ENCODE data around the gene SLC22A23. TPM values are rescaled to one million over a fixed set of nuclear protein-coding genes. Genes with fewer than 3 reads are reported as not detected.

Gene SLC22A23
- total RNA-seq, 1 experiment from 2014 or later, result 5.7 TPM

DNA sequence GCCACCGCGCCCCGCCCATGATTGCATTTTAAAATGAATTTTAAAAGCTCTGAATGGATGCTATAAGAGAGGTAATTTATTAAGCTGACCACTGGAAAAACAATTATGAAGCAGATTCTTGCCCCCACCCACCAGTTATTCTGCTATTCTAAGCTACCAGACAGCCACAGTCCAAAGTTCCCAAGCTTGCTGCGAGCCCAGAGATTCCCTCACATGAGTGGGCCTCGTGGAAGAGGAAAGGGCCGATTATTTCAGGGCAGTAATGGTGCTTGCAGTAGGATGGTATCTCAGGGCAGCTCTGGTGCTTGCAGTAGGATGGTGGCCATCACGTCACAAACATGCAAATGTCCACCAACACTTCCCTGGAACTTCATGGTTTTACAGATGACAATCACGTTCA, 56.7 kb downstream of the SLC22A23 start:
- BruUV-seq (replicated peaks), result no TSS peak
- no peak overlapping the region for H2AFZ ChIP-seq (ENCODE audit: low read length)
- no peaks in the 10 kb centered on the region for H4K20me1 ChIP-seq (ENCODE audit: low read length)
- H3K36me3 ChIP-seq (ENCODE audit: low read depth, low read length), result no peaks in the 10 kb centered on the region
- no peaks in the 10 kb centered on the region for H3F3A ChIP-seq (ENCODE audit: low read length, unreplicated experiment)
- intact Hi-C loops (cut with micrococcal nuclease), result no loop called here
- no peak overlapping the region for H3K27ac ChIP-seq (ENCODE audit: low read length)
- CTCF ChIA-PET, result no interaction called here
- POLR2A ChIA-PET (ENCODE audit: unreplicated experiment), result interaction anchor here (0.7 kb wide), 1 partner anchor 411 kb away, joined by 3 read pairs; no protein-coding TSS in a partner anchor
- no peaks in the 10 kb centered on the region for H3K79me2 ChIP-seq (ENCODE audit: low read length)
- ATAC-seq (no peak), DNase-seq (no peak)
- H3K4me2 ChIP-seq (ENCODE audit: low read length), result no peak overlapping the region
- no peaks in the 10 kb centered on the region for H3K27me3 ChIP-seq (ENCODE audit: low read length)
- no peak overlapping the region for H3K4me3 ChIP-seq (ENCODE audit: low read length)
- TF ChIP-seq CTCF (conservative IDR thresholded peaks at IDR 0.05; ENCODE audit: low read depth, low read length) (no peak), EZH2 (IDR thresholded peaks at IDR 0.05; ENCODE audit: low read length, unreplicated experiment) (no peak), EZH2phosphoT487 (IDR thresholded peaks at IDR 0.05; ENCODE audit: borderline replicate concordance, low read length) (no peak)
- H3K9me2 ChIP-seq (replicated peaks; ENCODE audit: low read length), result no peaks in the 10 kb centered on the region
- H3K9ac ChIP-seq (ENCODE audit: low read length), result no peak overlapping the region
- H3K4me1 ChIP-seq (ENCODE audit: insufficient read depth, low read length), result peaks cover 21% of the 10 kb centered on the region
- H3K9me3 ChIP-seq (ENCODE audit: low read length), result no peaks in the 10 kb centered on the region

GRCh38 chr6:3398755-3399696, 57.8 kb downstream of the SLC22A23 start:
- CTCF ChIA-PET, result no interaction called here
- POLR2A ChIA-PET (ENCODE audit: unreplicated experiment), result no interaction called here
- H3K9ac ChIP-seq (ENCODE audit: low read length), result no peak overlapping the region
- H3K4me1 ChIP-seq (ENCODE audit: insufficient read depth, low read length), result peaks cover 13% of the 10 kb centered on the region
- no peak overlapping the region for H2AFZ ChIP-seq (ENCODE audit: low read length)
- H3K9me2 ChIP-seq (replicated peaks; ENCODE audit: low read length), result no peaks in the 10 kb centered on the region
- no peak for TF ChIP-seq EZH2phosphoT487 (IDR thresholded peaks at IDR 0.05; ENCODE audit: borderline replicate concordance, low read length)
- TF ChIP-seq CTCF (conservative IDR thresholded peaks at IDR 0.05; ENCODE audit: low read depth, low read length), result no peak
- no peak for TF ChIP-seq EZH2 (IDR thresholded peaks at IDR 0.05; ENCODE audit: low read length, unreplicated experiment)
- intact Hi-C loops (cut with micrococcal nuclease), result loop anchor here (2.0 kb wide), 1 partner anchor 18 kb away; no protein-coding TSS in a partner anchor
- H3K27me3 ChIP-seq (ENCODE audit: low read length), result no peaks in the 10 kb centered on the region
- no peak overlapping the region for H3K4me3 ChIP-seq (ENCODE audit: low read length)
- BruUV-seq (replicated peaks), result no TSS peak
- no peaks in the 10 kb centered on the region for H3K79me2 ChIP-seq (ENCODE audit: low read length)
- H3K36me3 ChIP-seq (ENCODE audit: low read depth, low read length), result no peaks in the 10 kb centered on the region
- H3K4me2 ChIP-seq (ENCODE audit: low read length), result no peak overlapping the region
- peak; percentile 82 for ATAC-seq
- no peaks in the 10 kb centered on the region for H3K9me3 ChIP-seq (ENCODE audit: low read length)
- peak overlapping the region; percentile 5; the same call in 1 of the 2 replicates for H3K27ac ChIP-seq (ENCODE audit: low read length)
- H4K20me1 ChIP-seq (ENCODE audit: low read length), result no peaks in the 10 kb centered on the region
- DNase-seq, result peak; percentile 17
- no peaks in the 10 kb centered on the region for H3F3A ChIP-seq (ENCODE audit: low read length, unreplicated experiment)

DNA sequence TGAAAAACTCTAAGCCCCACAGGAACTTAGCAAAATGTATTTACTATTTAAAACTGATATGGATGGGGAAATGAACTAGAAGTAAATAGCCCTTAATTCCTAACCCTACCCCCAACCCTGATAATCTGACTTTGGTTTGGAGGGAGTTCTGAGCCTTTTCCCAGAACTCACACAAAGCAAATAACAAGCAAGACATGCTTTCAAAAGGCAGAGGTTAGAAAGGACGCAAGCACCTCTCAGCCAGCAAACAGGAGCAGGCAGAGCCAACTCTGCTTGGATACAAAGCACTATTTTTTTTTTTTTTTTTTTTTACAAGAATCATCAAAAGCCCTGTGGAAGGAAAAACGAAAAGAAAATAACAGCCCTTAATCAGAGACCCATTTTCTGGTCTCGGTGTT, 58.7 kb downstream of the SLC22A23 start:
- no peak overlapping the region for H2AFZ ChIP-seq (ENCODE audit: low read length)
- H3K9me3 ChIP-seq (ENCODE audit: low read length), result no peaks in the 10 kb centered on the region
- no peak overlapping the region for H3K4me2 ChIP-seq (ENCODE audit: low read length)
- TF ChIP-seq EZH2 (IDR thresholded peaks at IDR 0.05; ENCODE audit: low read length, unreplicated experiment) (no peak), EZH2phosphoT487 (IDR thresholded peaks at IDR 0.05; ENCODE audit: borderline replicate concordance, low read length) (no peak), CTCF (conservative IDR thresholded peaks at IDR 0.05; ENCODE audit: low read depth, low read length) (no peak)
- ATAC-seq, result no peak
- H3K9me2 ChIP-seq (replicated peaks; ENCODE audit: low read length), result no peaks in the 10 kb centered on the region
- H3K9ac ChIP-seq (ENCODE audit: low read length), result no peak overlapping the region
- H4K20me1 ChIP-seq (ENCODE audit: low read length), result no peaks in the 10 kb centered on the region
- no peaks in the 10 kb centered on the region for H3K36me3 ChIP-seq (ENCODE audit: low read depth, low read length)
- intact Hi-C loops (cut with micrococcal nuclease), result loop anchor here (2.0 kb wide), 1 partner anchor 17 kb away; no protein-coding TSS in a partner anchor
- no peaks in the 10 kb centered on the region for H3F3A ChIP-seq (ENCODE audit: low read length, unreplicated experiment)
- ChIA-PET POLR2A (ENCODE audit: unreplicated experiment) (no interaction called here), CTCF (no interaction called here)
- BruUV-seq (replicated peaks), result no TSS peak
- H3K27me3 ChIP-seq (ENCODE audit: low read length), result no peaks in the 10 kb centered on the region
- no peak overlapping the region for H3K4me3 ChIP-seq (ENCODE audit: low read length)
- no peaks in the 10 kb centered on the region for H3K79me2 ChIP-seq (ENCODE audit: low read length)
- peaks cover 6% of the 10 kb centered on the region for H3K4me1 ChIP-seq (ENCODE audit: insufficient read depth, low read length)
- H3K27ac ChIP-seq (ENCODE audit: low read length), result no peak overlapping the region
- DNase-seq, result no peak

Measured in PC-3 (cell line).